H9 (cell line): ENCODE data around the gene HSPA4. TPM values are rescaled to one million over a fixed set of nuclear protein-coding genes. Genes with fewer than 3 reads are reported as not detected.

ENCODE experiments used
- DNase-seq: peaks from one replicate; pipeline ENCODE4 v3.0.0-alpha.2; 2017
- H2AFZ ChIP-seq: one replicate; pipeline ENCODE4 v1.6.1; 2013; ENCODE audit warnings: mild to moderate bottlenecking, low read length, control low read depth, moderate library complexity
- H2AK5ac ChIP-seq: 2 replicates; pipeline ENCODE4 v1.6.1; 2013; ENCODE audit warnings: low read length, control low read depth, mixed read lengths; ENCODE audit not compliant: insufficient read length
- H2BK120ac ChIP-seq: one replicate; pipeline ENCODE4 v1.6.1; 2013; ENCODE audit warnings: low read depth, mild to moderate bottlenecking, low read length, control low read depth, inconsistent platforms; ENCODE audit not compliant: poor library complexity, severe bottlenecking
- H2BK12ac ChIP-seq: 2 replicates; pipeline ENCODE4 v1.6.1; 2013; ENCODE audit warnings: low read length, control low read depth, mixed read lengths, low read depth; ENCODE audit not compliant: insufficient read length
- H2BK15ac ChIP-seq: 2 replicates; pipeline ENCODE4 v1.6.1; 2013; ENCODE audit warnings: low read depth, low read length, control low read depth
- H2BK20ac ChIP-seq: one replicate; pipeline ENCODE4 v1.6.1; 2013; ENCODE audit warnings: low read depth, mild to moderate bottlenecking, low read length, control low read depth, inconsistent platforms; ENCODE audit not compliant: poor library complexity, severe bottlenecking
- H2BK5ac ChIP-seq: 2 replicates; pipeline ENCODE4 v1.6.1; 2013; ENCODE audit warnings: low read length, control low read depth, mixed read lengths; ENCODE audit not compliant: insufficient read length
- H3K14ac ChIP-seq: 2 replicates; pipeline ENCODE4 v1.6.1; 2013; ENCODE audit warnings: low read length, control low read depth; ENCODE audit not compliant: insufficient read depth
- H3K18ac ChIP-seq: 2 replicates; pipeline ENCODE4 v1.6.1; 2013; ENCODE audit warnings: low read depth, mild to moderate bottlenecking, mixed read lengths, low read length, control low read depth; ENCODE audit not compliant: insufficient read length
- H3K23ac ChIP-seq: 2 replicates; pipeline ENCODE4 v1.6.1; 2013; ENCODE audit warnings: low read length, control low read depth, mixed read lengths, low read depth; ENCODE audit not compliant: insufficient read length
- H3K23me2 ChIP-seq: 2 replicates; pipeline ENCODE4 v1.6.1; 2013; ENCODE audit warnings: low read depth, mild to moderate bottlenecking, mixed read lengths, low read length, control low read depth; ENCODE audit not compliant: insufficient read length, poor library complexity, severe bottlenecking
- H3K27ac ChIP-seq: 2 replicates; pipeline ENCODE4 v1.5.1; 2013; ENCODE audit warnings: low read length, control low read depth, mixed read lengths, low read depth; ENCODE audit not compliant: insufficient read length
- H3K27me3 ChIP-seq: 2 replicates; pipeline ENCODE4 v1.6.1; 2013; ENCODE audit warnings: low read length, control low read depth, inconsistent platforms; ENCODE audit not compliant: insufficient read depth
- H3K4ac ChIP-seq: 2 replicates; pipeline ENCODE4 v1.6.1; 2013; ENCODE audit warnings: low read depth, mild to moderate bottlenecking, control low read depth, inconsistent platforms, low read length, moderate library complexity
- H3K4me1 ChIP-seq: 2 replicates; pipeline ENCODE4 v1.6.1; 2013; ENCODE audit warnings: low read length, control low read depth, inconsistent platforms; ENCODE audit not compliant: insufficient read depth
- H3K4me2 ChIP-seq: 2 replicates; pipeline ENCODE4 v1.6.1; 2013; ENCODE audit warnings: low read length, control low read depth, mixed read lengths; ENCODE audit not compliant: insufficient read length, insufficient read depth
- H3K56ac ChIP-seq: 2 replicates; pipeline ENCODE4 v1.6.1; 2013; ENCODE audit warnings: low read depth, mild to moderate bottlenecking, mixed read lengths, low read length, control low read depth; ENCODE audit not compliant: insufficient read length
- H3K79me1 ChIP-seq: 2 replicates; pipeline ENCODE4 v1.6.1; 2013; ENCODE audit warnings: low read depth, mild to moderate bottlenecking, moderate library complexity, low read length, control low read depth, inconsistent platforms; ENCODE audit not compliant: insufficient read depth, poor library complexity, severe bottlenecking
- H3K79me2 ChIP-seq: 2 replicates; pipeline ENCODE4 v1.6.1; 2013; ENCODE audit warnings: low read length, control low read depth, inconsistent platforms; ENCODE audit not compliant: insufficient read depth
- H3K9ac ChIP-seq: 2 replicates; pipeline ENCODE4 v1.6.1; 2013; ENCODE audit warnings: low read length, control low read depth, mixed read lengths; ENCODE audit not compliant: insufficient read length; ENCODE audit errors: extremely low read depth
- H3K9me3 ChIP-seq: one replicate; pipeline ENCODE4 v1.6.1; 2013; ENCODE audit warnings: low read depth, low read length, inconsistent platforms; ENCODE audit not compliant: control insufficient read depth
- H3T11ph ChIP-seq: one replicate; pipeline ENCODE4 v1.6.1; 2013; ENCODE audit warnings: mild to moderate bottlenecking, low read length, control low read depth, inconsistent platforms
- H4K20me1 ChIP-seq: one replicate; pipeline ENCODE4 v1.6.1; 2013; ENCODE audit not compliant: control insufficient read depth, insufficient read length, insufficient read depth
- H4K5ac ChIP-seq: 2 replicates; pipeline ENCODE4 v1.6.1; 2013; ENCODE audit warnings: low read depth, mild to moderate bottlenecking, mixed read lengths, low read length, control low read depth; ENCODE audit not compliant: insufficient read length
- H4K8ac ChIP-seq: replicated peaks from 2 replicates; pipeline ENCODE4 v1.6.1; 2013; ENCODE audit warnings: low read length, control low read depth, mixed read lengths, low read depth; ENCODE audit not compliant: insufficient read length
- H4K91ac ChIP-seq: 2 replicates; pipeline ENCODE4 v1.6.1; 2013; ENCODE audit warnings: low read depth, mild to moderate bottlenecking, moderate library complexity, mixed read lengths, low read length, control low read depth; ENCODE audit not compliant: insufficient read length
- H3K27ac Mint-ChIP-seq, 3 experiments: 2 replicates in 2 of 3; 3 replicates in 1 of 3; pipeline ENCODE4 v1.8.0; 2020 to 2021; ENCODE audit warnings: mixed read lengths in 3 of 3, mild to moderate bottlenecking in 1 of 3, moderate library complexity in 1 of 3
- H3K27me3 Mint-ChIP-seq: 2 replicates; pipeline ENCODE4 v1.8.0; 2021; ENCODE audit warnings: low read depth, mild to moderate bottlenecking, moderate library complexity, mixed read lengths
- H3K36me3 Mint-ChIP-seq, 3 experiments: 2 replicates in 2 of 3; 3 replicates in 1 of 3; pipeline ENCODE4 v1.8.0; 2020 to 2021; ENCODE audit warnings: low read depth in 3 of 3, mixed read lengths in 3 of 3; ENCODE audit not compliant: insufficient read depth in 1 of 3
- H3K4me1 Mint-ChIP-seq, 2 experiments: 2 replicates each; pipeline ENCODE4 v1.8.0; 2020; ENCODE audit warnings: mixed read lengths in 2 of 2
- H3K4me3 Mint-ChIP-seq, 2 experiments: 2 replicates in 1 of 2; 3 replicates in 1 of 2; pipeline ENCODE4 v1.8.0; 2020 to 2021; ENCODE audit warnings: mild to moderate bottlenecking in 2 of 2, mixed read lengths in 2 of 2, moderate library complexity in 1 of 2
- H3K9me3 Mint-ChIP-seq, 2 experiments: 2 replicates in 1 of 2; 3 replicates in 1 of 2; pipeline ENCODE4 v1.8.0; 2020; ENCODE audit warnings: mild to moderate bottlenecking in 2 of 2, mixed read lengths in 2 of 2, moderate library complexity in 1 of 2
- CTCF ChIP-seq: fragments of 200-600 bp; sonication (generic); conservative IDR thresholded peaks from 3 replicates; pipeline ENCODE4 v1.8.0; 2021; ENCODE audit warnings: antibody characterized with exemption, mild to moderate bottlenecking
- WGBS: extraction: QIAGEN DNeasy Blood & Tissue Kit; methylation state at CpG from one replicate; pipeline ENCODE4 v1.1.7; 2013; ENCODE audit warnings: missing lambda C conversion rate, low lambda C conversion rate, mixed read lengths; ENCODE audit not compliant: insufficient read length; ENCODE audit errors: extremely low coverage; 5-methylcytosine and 5-hydroxymethylcytosine counted together
- total RNA-seq: library from RNA; stranded (reverse); gene quantifications from 2 replicates; pipeline ENCODE4 v1.2.1, GENCODE V29; 2021

The HSPA4 gene
- total RNA-seq, 1 experiment from 2014 or later, result 293 TPM

- H3K27me3 Mint-ChIP-seq, result no peaks in the 10 kb centered on the region
- no CpG with 5 or more reads among the region's 1 CpG for WGBS
- H3K4me3 Mint-ChIP-seq, result peak overlapping the region in 1 of 2 experiments; percentile 59; a peak in 3 of 5 replicates
- Histone ChIP-seq H2BK15ac (no peak overlapping the region), H3K9ac (no peak overlapping the region), H3T11ph (no peak overlapping the region), H3K79me1 (no peaks in the 10 kb centered on the region), H3K23me2 (peaks cover 10% of the 10 kb centered on the region), H4K20me1 (no peaks in the 10 kb centered on the region), H3K23ac (no peak overlapping the region), H4K91ac (no peak overlapping the region), H3K9me3 (no peaks in the 10 kb centered on the region), H4K5ac (no peak overlapping the region), H3K4me2 (no peak overlapping the region), H3K4me1 (peaks cover 2% of the 10 kb centered on the region; the same call in 1 of the 2 replicates), H2AFZ (no peak overlapping the region), H2BK5ac (no peak overlapping the region), H2BK12ac (no peak overlapping the region), H4K8ac (no peak overlapping the region), H2AK5ac (no peak overlapping the region), H3K4ac (no peak overlapping the region), H2BK20ac (no peak overlapping the region), H3K79me2 (peaks cover 25% of the 10 kb centered on the region), H2BK120ac (no peak overlapping the region), H3K14ac (no peak overlapping the region), H3K18ac (no peak overlapping the region), H3K27ac (peak overlapping the region; percentile 96), H3K27me3 (no peaks in the 10 kb centered on the region), H3K56ac (no peak overlapping the region)
- H3K4me1 Mint-ChIP-seq, result peaks cover 27 to 31% of the 10 kb centered on the region in 2 experiments
- peaks cover 4 to 18% (median 10%) of the 10 kb centered on the region in 3 experiments; a peak in 6 of 7 replicates for H3K36me3 Mint-ChIP-seq
- DNase-seq, result no peak
- TF ChIP-seq CTCF, result no peak
- H3K27ac Mint-ChIP-seq, result peak overlapping the region in 2 of 3 experiments; percentile 90 to 91; a peak in 4 of 7 replicates
- no peaks in the 10 kb centered on the region; a peak in 2 of 5 replicates for H3K9me3 Mint-ChIP-seq
Measured at GRCh38 chr5:133049726-133050048, 2.1 kb upstream of the HSPA4 start.
